ENCODE data around the gene ENPP7.

The ENPP7 gene

GRCh38 chr17:79730769-79731483 is at the start of gene ENPP7:
TSS of gene ENPP7 (plus strand) at chr17:79730943. CDS start at chr17:79731140, 197 bp downstream.
- in situ Hi-C loops (cut with MboI; ENCODE audit: low sequenced_read_pairs), result no loop called here

DNA sequence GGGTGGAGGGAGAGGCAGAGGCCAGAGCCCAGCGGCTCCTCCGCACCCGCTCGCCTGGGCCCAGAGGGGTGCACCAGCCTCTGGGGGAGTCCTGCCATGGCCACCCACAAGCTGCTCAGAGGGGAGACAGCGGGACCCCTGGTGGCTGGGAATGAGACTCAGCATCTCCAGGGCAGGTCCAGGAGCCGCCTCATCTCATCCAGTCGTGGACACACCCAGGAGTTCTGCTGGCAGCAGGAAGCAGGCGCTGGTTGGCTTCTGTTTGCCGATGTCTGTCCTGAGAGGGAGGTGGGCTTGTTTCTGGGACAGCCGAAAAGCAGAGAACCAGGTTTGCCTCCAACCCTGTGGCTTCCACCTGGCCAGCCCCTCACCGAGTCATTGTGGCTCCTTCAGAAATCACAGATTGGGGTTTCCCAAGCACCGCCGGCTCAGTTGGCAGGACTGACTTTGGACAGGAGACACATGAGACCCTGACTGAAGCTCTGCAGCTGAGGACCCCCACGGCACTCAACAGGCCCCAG is 49.6 kb upstream of the ENPP7 start:
- in situ Hi-C loops (cut with MboI; ENCODE audit: low sequenced_read_pairs), result no loop called here

DNA sequence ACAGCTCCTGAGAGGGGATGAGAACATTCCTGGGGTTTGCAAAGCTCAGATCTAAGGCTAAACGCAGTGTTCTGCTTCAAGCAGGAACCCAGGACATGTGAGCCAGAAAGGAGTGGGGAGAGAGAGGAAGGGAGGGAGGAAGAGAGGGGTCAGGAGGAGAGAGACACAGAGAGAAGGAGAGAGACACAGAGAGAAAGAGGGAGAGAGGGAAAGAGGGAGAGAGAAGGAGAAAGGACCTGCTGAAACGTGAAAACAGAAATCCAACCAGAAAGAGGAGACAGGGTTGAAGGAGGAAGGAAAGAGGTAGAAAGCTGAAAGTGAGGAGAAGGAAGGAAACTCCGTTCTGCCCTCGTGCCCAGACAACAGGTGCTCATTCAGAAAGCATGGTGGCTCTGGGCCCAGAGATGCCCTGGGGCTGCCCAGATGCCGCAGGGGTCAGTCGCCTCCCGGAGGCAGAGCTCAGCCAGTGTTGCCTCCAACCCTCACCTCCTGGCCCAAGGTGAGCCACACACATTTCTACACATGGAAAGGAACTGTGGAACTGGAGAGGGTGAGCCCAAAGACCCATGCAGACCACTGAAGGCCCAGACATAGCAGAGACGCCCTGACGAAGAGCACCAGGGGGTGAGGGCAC is 49.0 kb upstream of the ENPP7 start:
- in situ Hi-C loops (cut with MboI; ENCODE audit: low sequenced_read_pairs), result no loop called here

DNA sequence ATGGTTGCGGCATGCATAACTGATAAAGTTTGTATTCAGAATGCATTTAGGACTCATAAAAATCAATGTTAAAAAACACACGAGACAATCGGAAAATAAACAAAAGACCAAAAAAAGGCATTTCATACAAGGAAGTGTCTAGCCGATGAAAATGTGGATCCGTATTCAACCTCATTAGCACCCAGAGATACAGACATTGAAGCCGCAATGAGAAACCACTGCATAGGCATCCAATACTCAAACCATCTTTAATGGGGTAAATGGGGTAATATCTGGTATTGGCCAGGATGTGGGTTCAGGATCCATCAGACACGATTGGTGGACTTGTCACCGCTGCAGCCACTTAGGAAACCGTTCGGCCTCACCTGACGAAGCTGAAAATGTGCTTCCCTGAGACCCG is 47.4 kb upstream of the ENPP7 start:
- in situ Hi-C loops (cut with MboI; ENCODE audit: low sequenced_read_pairs), result no loop called here

- in situ Hi-C loops (cut with MboI; ENCODE audit: low sequenced_read_pairs), result no loop called here
Observed at GRCh38 chr17:79684132-79684985, 46.4 kb upstream of the ENPP7 start.

GRCh38 chr17:79685121-79685520 is 45.6 kb upstream of the ENPP7 start:
- in situ Hi-C loops (cut with MboI; ENCODE audit: low sequenced_read_pairs), result no loop called here

DNA sequence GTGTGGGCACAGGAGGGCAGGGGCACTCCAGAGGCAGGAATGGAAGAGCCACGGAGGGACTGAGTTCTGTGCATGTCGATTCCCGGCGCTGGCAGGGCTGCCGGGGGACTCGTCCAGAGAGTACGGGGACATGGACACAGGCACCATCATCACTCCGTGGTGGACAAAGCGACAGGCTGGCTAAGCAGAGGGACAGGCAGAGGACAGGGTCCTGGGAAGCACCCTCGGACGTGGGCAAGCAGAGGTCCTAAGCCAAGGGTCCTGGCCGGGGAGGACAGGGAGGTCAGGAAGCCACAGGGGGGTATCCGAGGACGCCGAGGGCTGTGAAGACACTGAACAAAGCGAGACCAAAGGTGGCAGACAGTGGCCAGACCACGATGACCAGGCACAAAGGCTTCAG is 44.3 kb upstream of the ENPP7 start:
- in situ Hi-C loops (cut with MboI; ENCODE audit: low sequenced_read_pairs), result no loop called here

GRCh38 chr17:79690466-79690865 is 40.3 kb upstream of the ENPP7 start:
- in situ Hi-C loops (cut with MboI; ENCODE audit: low sequenced_read_pairs), result no loop called here

- in situ Hi-C loops (cut with MboI; ENCODE audit: low sequenced_read_pairs), result no loop called here
Observed at GRCh38 chr17:79690988-79691836, 39.5 kb upstream of the ENPP7 start.

DNA sequence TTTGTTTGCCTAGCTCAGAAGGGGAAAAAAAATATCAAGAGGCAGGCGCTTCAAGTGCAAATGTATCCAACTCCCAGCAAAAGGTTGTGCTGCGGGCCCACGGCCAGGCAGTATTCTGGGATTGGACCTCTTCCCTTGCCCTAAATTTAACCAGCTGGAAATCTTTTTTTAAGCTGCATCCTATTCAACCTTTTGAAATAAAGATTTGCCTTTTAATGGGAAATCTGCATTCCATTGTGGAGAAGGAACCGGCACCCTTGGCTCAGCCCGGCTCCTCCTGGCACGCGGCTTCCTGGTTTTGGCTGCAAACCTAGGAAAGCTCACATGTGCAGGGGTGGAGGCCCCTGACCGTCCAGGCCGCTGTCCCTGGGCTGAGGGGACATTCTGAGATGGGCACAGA is 38.8 kb upstream of the ENPP7 start:
- in situ Hi-C loops (cut with MboI; ENCODE audit: low sequenced_read_pairs), result no loop called here

GRCh38 chr17:79693419-79693818 is 37.3 kb upstream of the ENPP7 start:
- in situ Hi-C loops (cut with MboI; ENCODE audit: low sequenced_read_pairs), result no loop called here

- in situ Hi-C loops (cut with MboI; ENCODE audit: low sequenced_read_pairs), result no loop called here
Observed at GRCh38 chr17:79695293-79695790, 35.4 kb upstream of the ENPP7 start.

- in situ Hi-C loops (cut with MboI; ENCODE audit: low sequenced_read_pairs), result no loop called here
Observed at GRCh38 chr17:79695797-79696609, 34.7 kb upstream of the ENPP7 start.

DNA sequence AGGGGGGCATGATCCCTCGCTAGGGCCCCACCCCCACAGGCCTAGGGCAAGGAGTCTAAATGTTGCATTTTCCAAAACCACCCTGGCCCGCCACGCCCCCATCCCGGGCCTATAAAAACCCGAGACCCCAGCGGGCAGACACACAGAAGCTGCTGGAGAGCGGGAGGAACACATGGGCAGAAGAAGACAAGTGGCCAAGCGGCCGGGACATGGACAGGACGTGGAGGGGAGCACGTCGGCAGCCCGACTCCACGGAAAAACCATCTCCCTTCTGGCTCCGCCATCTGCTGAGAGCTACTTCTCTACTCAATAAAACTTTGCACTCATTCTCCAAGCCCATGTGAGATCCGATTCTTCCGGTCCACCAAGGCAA is 34.1 kb upstream of the ENPP7 start:
- in situ Hi-C loops (cut with MboI; ENCODE audit: low sequenced_read_pairs), result no loop called here

- in situ Hi-C loops (cut with MboI; ENCODE audit: low sequenced_read_pairs), result no loop called here
Observed at GRCh38 chr17:79698146-79698846, 32.4 kb upstream of the ENPP7 start.

GRCh38 chr17:79699386-79700036 is 31.2 kb upstream of the ENPP7 start:
- in situ Hi-C loops (cut with MboI; ENCODE audit: low sequenced_read_pairs), result no loop called here

- in situ Hi-C loops (cut with MboI; ENCODE audit: low sequenced_read_pairs), result no loop called here
Observed at GRCh38 chr17:79700592-79700991, 30.2 kb upstream of the ENPP7 start.

GRCh38 chr17:79702034-79702433 is 28.7 kb upstream of the ENPP7 start:
- in situ Hi-C loops (cut with MboI; ENCODE audit: low sequenced_read_pairs), result no loop called here
